ENCODE results near the gene MESP2.

- TF ChIP-seq CTCF (IDR thresholded peaks at IDR 0.05; ENCODE audit: poor library complexity), result no peak
- TF ChIP-seq EZH2phosphoT487 (IDR thresholded peaks at IDR 0.05; ENCODE audit: low read depth, severe bottlenecking, unreplicated experiment), result no peak
- TF ChIP-seq EZH2 (IDR thresholded peaks at IDR 0.05; ENCODE audit: borderline replicate concordance), result no peak
These were observed 47.9 kb upstream of the MESP2 start for GRCh38 chr15:89728254-89728653.

Measured in hepatocyte (in vitro differentiated cells).